ENCODE results near the gene CXCR1. TPM values are rescaled to one million over a fixed set of nuclear protein-coding genes. Genes with fewer than 3 reads are reported as not detected.

The CXCR1 gene
- total RNA-seq, 1 experiment from 2014 or later = not detected

DNA sequence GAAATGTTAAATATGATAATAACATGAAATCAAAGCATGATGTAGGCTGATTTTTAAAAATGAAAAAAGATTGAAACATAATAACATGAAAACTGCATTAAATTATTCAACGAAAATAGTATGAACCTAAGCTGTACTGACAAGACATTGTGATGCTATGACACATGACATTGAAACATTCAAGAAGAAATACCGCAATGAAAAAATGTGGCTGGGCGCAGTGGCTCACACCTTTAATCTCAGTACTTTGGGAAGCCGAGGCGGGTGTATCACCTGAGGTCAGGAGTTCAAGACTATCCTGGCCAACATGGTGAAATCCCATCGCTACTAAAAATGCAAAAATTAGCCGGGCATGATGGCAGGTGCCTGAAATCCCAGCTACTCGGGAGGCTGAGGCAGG is 14.6 kb downstream of the CXCR1 start:
- no peak for TF ChIP-seq EZH2 (IDR thresholded peaks at IDR 0.05; ENCODE audit: borderline replicate concordance, low read depth, low read length, poor library complexity, severe bottlenecking)
- TF ChIP-seq, protein P1, sequence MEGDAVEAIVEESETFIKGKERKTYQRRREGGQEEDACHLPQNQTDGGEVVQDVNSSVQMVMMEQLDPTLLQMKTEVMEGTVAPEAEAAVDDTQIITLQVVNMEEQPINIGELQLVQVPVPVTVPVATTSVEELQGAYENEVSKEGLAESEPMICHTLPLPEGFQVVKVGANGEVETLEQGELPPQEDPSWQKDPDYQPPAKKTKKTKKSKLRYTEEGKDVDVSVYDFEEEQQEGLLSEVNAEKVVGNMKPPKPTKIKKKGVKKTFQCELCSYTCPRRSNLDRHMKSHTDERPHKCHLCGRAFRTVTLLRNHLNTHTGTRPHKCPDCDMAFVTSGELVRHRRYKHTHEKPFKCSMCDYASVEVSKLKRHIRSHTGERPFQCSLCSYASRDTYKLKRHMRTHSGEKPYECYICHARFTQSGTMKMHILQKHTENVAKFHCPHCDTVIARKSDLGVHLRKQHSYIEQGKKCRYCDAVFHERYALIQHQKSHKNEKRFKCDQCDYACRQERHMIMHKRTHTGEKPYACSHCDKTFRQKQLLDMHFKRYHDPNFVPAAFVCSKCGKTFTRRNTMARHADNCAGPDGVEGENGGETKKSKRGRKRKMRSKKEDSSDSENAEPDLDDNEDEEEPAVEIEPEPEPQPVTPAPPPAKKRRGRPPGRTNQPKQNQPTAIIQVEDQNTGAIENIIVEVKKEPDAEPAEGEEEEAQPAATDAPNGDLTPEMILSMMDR (conservative IDR thresholded peaks at IDR 0.05; ENCODE audit: low read depth, low read length) = no peak
- intact Hi-C loops (cut with micrococcal nuclease; ENCODE audit: unreplicated experiment) = no loop called here
- no peak for DNase-seq (ENCODE audit: low spot score)
- Histone ChIP-seq H3K4me1 (ENCODE audit: insufficient read depth, low read length, poor library complexity, severe bottlenecking) (no peaks in the 10 kb centered on the region), H3K36me3 (ENCODE audit: insufficient read depth, low read length, poor library complexity, severe bottlenecking) (no peaks in the 10 kb centered on the region), H3K4me3 (ENCODE audit: low read depth, low read length, poor library complexity, severe bottlenecking) (no peak overlapping the region), H3K27me3 (replicated peaks; ENCODE audit: insufficient read depth, low read depth, low read length, poor library complexity) (peaks cover 20% of the 10 kb centered on the region), H3K9me3 (ENCODE audit: low read depth, low read length, poor library complexity, severe bottlenecking) (no peaks in the 10 kb centered on the region), H3K27ac (ENCODE audit: low read depth, low read length, poor library complexity, severe bottlenecking) (no peak overlapping the region)
- POLR2A ChIA-PET (ENCODE audit: low non-redundant PET) = no interaction called here
- BruUV-seq (replicated peaks) = no TSS peak
- CTCF ChIA-PET = no interaction called here

DNA sequence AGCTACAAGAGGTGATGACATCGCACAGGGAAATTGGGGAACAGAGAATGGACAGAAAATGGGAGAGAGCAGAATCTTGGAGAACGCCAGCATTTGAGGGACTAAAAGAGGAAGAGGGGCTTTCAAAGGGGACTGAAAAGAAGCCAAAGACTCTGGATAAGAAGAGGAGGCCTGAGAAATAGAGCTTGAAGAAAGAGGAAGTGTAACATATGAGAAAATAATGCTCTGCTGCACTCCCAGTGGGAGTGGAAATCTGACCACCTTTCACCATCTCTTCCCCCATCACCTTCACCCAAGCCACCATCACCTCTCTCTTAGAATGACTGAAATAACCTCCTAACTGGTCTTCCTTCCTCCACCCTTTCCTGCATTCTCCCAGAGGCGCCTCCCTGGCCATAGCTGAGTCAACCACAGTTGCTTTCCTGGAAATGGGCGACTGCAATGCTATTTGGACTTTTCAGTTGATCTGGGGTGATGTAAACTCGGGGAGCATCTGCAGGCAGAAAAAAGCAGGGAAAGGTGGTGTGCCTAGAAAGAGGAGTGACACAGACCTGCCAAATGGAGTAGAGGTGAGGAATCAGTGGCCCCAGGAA is 16.8 kb downstream of the CXCR1 start:
- DNase-seq (ENCODE audit: low spot score) = no peak
- CTCF ChIA-PET = no interaction called here
- no peak overlapping the region for H3K27ac ChIP-seq (ENCODE audit: low read depth, low read length, poor library complexity, severe bottlenecking)
- H3K36me3 ChIP-seq (ENCODE audit: insufficient read depth, low read length, poor library complexity, severe bottlenecking) = no peaks in the 10 kb centered on the region
- intact Hi-C loops (cut with micrococcal nuclease; ENCODE audit: unreplicated experiment) = no loop called here
- TF ChIP-seq EZH2 (IDR thresholded peaks at IDR 0.05; ENCODE audit: borderline replicate concordance, low read depth, low read length, poor library complexity, severe bottlenecking) = no peak
- TF ChIP-seq, protein P1 (conservative IDR thresholded peaks at IDR 0.05; ENCODE audit: low read depth, low read length) = no peak
- no peaks in the 10 kb centered on the region for H3K4me1 ChIP-seq (ENCODE audit: insufficient read depth, low read length, poor library complexity, severe bottlenecking)
- H3K27me3 ChIP-seq (replicated peaks; ENCODE audit: insufficient read depth, low read depth, low read length, poor library complexity) = peaks cover 20% of the 10 kb centered on the region
- H3K9me3 ChIP-seq (ENCODE audit: low read depth, low read length, poor library complexity, severe bottlenecking) = no peaks in the 10 kb centered on the region
- no TSS peak for BruUV-seq (replicated peaks)
- H3K4me3 ChIP-seq (ENCODE audit: low read depth, low read length, poor library complexity, severe bottlenecking) = no peak overlapping the region
- POLR2A ChIA-PET (ENCODE audit: low non-redundant PET) = no interaction called here

DNA sequence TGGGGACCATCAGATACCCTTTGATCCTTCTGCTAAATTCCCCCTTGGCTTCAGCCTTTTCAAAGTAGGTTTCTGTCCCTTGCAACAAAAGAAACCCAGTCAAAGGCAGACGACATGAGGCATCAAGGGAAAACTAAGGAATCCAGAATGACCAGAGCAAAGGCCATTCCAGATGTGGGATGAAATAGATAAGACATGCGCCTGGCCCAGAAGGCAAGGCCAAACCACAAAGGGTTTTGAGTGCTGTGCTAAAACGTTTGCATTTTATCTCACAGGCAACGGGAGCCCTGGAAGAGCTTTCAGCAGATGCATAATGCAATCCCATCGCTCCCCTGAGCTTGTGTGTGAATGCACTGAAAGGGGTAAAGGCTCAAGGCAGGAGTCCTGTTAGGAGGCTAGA is 17.7 kb downstream of the CXCR1 start:
- ChIA-PET POLR2A (ENCODE audit: low non-redundant PET) (no interaction called here), CTCF (no interaction called here)
- no peak for TF ChIP-seq EZH2 (IDR thresholded peaks at IDR 0.05; ENCODE audit: borderline replicate concordance, low read depth, low read length, poor library complexity, severe bottlenecking)
- TF ChIP-seq, protein P1 (conservative IDR thresholded peaks at IDR 0.05; ENCODE audit: low read depth, low read length) = no peak
- H3K27me3 ChIP-seq (replicated peaks; ENCODE audit: insufficient read depth, low read depth, low read length, poor library complexity) = peaks cover 15% of the 10 kb centered on the region
- no peak overlapping the region for H3K4me3 ChIP-seq (ENCODE audit: low read depth, low read length, poor library complexity, severe bottlenecking)
- no peak overlapping the region for H3K27ac ChIP-seq (ENCODE audit: low read depth, low read length, poor library complexity, severe bottlenecking)
- no TSS peak for BruUV-seq (replicated peaks)
- no peaks in the 10 kb centered on the region for H3K9me3 ChIP-seq (ENCODE audit: low read depth, low read length, poor library complexity, severe bottlenecking)
- no peaks in the 10 kb centered on the region for H3K36me3 ChIP-seq (ENCODE audit: insufficient read depth, low read length, poor library complexity, severe bottlenecking)
- DNase-seq (ENCODE audit: low spot score) = no peak
- H3K4me1 ChIP-seq (ENCODE audit: insufficient read depth, low read length, poor library complexity, severe bottlenecking) = no peaks in the 10 kb centered on the region
- intact Hi-C loops (cut with micrococcal nuclease; ENCODE audit: unreplicated experiment) = no loop called here
